IMR-90 (cell line): ENCODE measurements around the gene PROSER2.

Experiments
- CTCF ChIP-seq: conservative IDR thresholded peaks from 2 replicates; pipeline ENCODE4 v1.5.1; 2012; ENCODE audit warnings: mild to moderate bottlenecking, low read depth, low read length, improper control_type of control experiment
- ELK1 ChIP-seq: fragments of 150-350 bp; IDR thresholded peaks from 2 replicates; pipeline ENCODE4 v1.6.1; 2016; ENCODE audit warnings: low read depth, mild to moderate bottlenecking, low read length, moderate library complexity, borderline replicate concordance
- POLR2A ChIP-seq: IDR thresholded peaks from 2 replicates; pipeline ENCODE4 v1.6.1; 2012; ENCODE audit warnings: mild to moderate bottlenecking, low read depth, low read length

DNA sequence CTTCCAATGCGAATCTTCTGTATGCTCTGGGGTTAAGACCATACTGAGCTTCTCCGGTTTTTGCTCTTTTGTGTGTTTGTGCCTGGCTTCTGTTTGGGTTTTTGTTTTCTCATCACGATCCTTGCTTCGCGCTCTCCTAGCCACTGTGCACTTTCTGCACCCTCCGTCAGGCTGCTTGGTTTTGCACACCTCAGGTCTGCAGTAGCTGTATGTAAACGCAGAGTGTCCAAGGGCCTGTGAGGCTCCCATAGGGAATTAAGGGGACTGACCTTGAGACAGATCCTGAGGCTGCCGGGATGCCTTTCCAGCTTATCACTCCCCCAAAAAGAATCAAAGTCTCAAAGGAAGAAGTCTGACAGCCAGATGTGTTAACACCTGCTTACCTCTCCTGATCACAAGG is 95.2 kb downstream of the PROSER2 start:
- TF ChIP-seq ELK1 (no peak), POLR2A (no peak), CTCF (no peak)
